CD4-positive, alpha-beta memory T cell (primary cell): ENCODE measurements around the gene ACAN. TPM values are rescaled to one million over a fixed set of nuclear protein-coding genes. Genes with fewer than 3 reads are reported as not detected.

Source experiments
- CTCF ChIA-PET: fragments of 350-600 bp; sonication (Branson Sonifier 250); formaldehyde crosslinking; loops from one replicate; lab custom pipeline; 2021; ENCODE audit warnings: inconsistent platforms; ENCODE audit not compliant: partially characterized antibody; lab: Charles Lee
- POLR2A ChIA-PET: fragments of 350-600 bp; sonication (Branson Sonifier 250); formaldehyde crosslinking; loops from one replicate; lab custom pipeline; 2021; ENCODE audit not compliant: partially characterized antibody; lab: Charles Lee
- DNase-seq, 5 donors: peaks; one replicate each; pipeline versions ENCODE4 v3.0.0 to v3.0.0-alpha.2; 2020 to 2022; ENCODE audit warnings: mixed read lengths in 1 of 5
- H3K27ac ChIP-seq: one replicate; pipeline ENCODE4 v1.7.0; 2013; ENCODE audit warnings: low read depth, low read length
- H3K27me3 ChIP-seq: 2 replicates; pipeline ENCODE4 v1.7.0; 2013; ENCODE audit warnings: mild to moderate bottlenecking, low read length, moderate library complexity; ENCODE audit not compliant: insufficient read depth
- H3K36me3 ChIP-seq: 2 replicates; pipeline ENCODE4 v1.7.0; 2013; ENCODE audit warnings: mild to moderate bottlenecking, low read length, moderate library complexity; ENCODE audit not compliant: insufficient read depth
- H3K4me1 ChIP-seq: 2 replicates; pipeline ENCODE4 v1.7.0; 2013; ENCODE audit warnings: mild to moderate bottlenecking, low read length, moderate library complexity; ENCODE audit not compliant: insufficient read depth
- H3K4me3 ChIP-seq, 2 donors: one replicate each; pipeline ENCODE4 v1.7.0; 2013; ENCODE audit warnings: low read length in 2 of 2, mild to moderate bottlenecking in 1 of 2
- H3K9me3 ChIP-seq, 2 donors: one replicate each; pipeline ENCODE4 v1.7.0; 2013; ENCODE audit warnings: low read length in 2 of 2, control low read depth in 1 of 2; ENCODE audit not compliant: control insufficient read depth in 1 of 2
- H3K27ac Mint-ChIP-seq, 7 donors: one replicate each; pipeline ENCODE4 v1.8.0; 2020 to 2021; ENCODE audit warnings: mixed read lengths in 7 of 7, mild to moderate bottlenecking in 6 of 7, inconsistent platforms in 3 of 7, moderate library complexity in 3 of 7
- H3K27me3 Mint-ChIP-seq, 2 donors: one replicate each; pipeline ENCODE4 v1.8.0; 2020 to 2021; ENCODE audit warnings: mixed read lengths in 2 of 2
- H3K36me3 Mint-ChIP-seq, 2 donors: one replicate each; pipeline ENCODE4 v1.8.0; 2020 to 2021; ENCODE audit warnings: mixed read lengths in 2 of 2, inconsistent platforms in 1 of 2, mild to moderate bottlenecking in 1 of 2
- H3K4me1 Mint-ChIP-seq, 4 donors: one replicate each; pipeline ENCODE4 v1.8.0; 2020 to 2021; ENCODE audit warnings: mixed read lengths in 4 of 4, mild to moderate bottlenecking in 1 of 4
- H3K4me3 Mint-ChIP-seq, 8 donors: one replicate each; pipeline ENCODE4 v1.8.0; 2020 to 2021; ENCODE audit warnings: mixed read lengths in 8 of 8, mild to moderate bottlenecking in 7 of 8, moderate library complexity in 6 of 8, inconsistent platforms in 3 of 8
- H3K9me3 Mint-ChIP-seq, 8 donors: one replicate each; pipeline ENCODE4 v1.8.0; 2020 to 2021; ENCODE audit warnings: mixed read lengths in 8 of 8, mild to moderate bottlenecking in 5 of 8, inconsistent platforms in 3 of 8, moderate library complexity in 1 of 8
- intact Hi-C: fragments of 100-400 bp; cut with micrococcal nuclease; formaldehyde crosslinking; loops from one replicate; pipeline ENCODE4 v1.15.1; 2023
- polyA plus RNA-seq, 2 donors: library from polyadenylated mRNA; unstranded; fragments of 300-500 nt; fragmentation: Illumina TruSeq; gene quantifications; one replicate each; pipeline ENCODE4 v1.2.3, GENCODE V29; 2021
- total RNA-seq, 2 experiments: library from RNA; stranded (reverse); gene quantifications; one replicate each; pipeline ENCODE4 v1.2.3, GENCODE V29; 2021

The ACAN gene
- total and polyA plus RNA-seq, 4 experiments from 2014 or later = 0.02 TPM; not detected in 3

DNA sequence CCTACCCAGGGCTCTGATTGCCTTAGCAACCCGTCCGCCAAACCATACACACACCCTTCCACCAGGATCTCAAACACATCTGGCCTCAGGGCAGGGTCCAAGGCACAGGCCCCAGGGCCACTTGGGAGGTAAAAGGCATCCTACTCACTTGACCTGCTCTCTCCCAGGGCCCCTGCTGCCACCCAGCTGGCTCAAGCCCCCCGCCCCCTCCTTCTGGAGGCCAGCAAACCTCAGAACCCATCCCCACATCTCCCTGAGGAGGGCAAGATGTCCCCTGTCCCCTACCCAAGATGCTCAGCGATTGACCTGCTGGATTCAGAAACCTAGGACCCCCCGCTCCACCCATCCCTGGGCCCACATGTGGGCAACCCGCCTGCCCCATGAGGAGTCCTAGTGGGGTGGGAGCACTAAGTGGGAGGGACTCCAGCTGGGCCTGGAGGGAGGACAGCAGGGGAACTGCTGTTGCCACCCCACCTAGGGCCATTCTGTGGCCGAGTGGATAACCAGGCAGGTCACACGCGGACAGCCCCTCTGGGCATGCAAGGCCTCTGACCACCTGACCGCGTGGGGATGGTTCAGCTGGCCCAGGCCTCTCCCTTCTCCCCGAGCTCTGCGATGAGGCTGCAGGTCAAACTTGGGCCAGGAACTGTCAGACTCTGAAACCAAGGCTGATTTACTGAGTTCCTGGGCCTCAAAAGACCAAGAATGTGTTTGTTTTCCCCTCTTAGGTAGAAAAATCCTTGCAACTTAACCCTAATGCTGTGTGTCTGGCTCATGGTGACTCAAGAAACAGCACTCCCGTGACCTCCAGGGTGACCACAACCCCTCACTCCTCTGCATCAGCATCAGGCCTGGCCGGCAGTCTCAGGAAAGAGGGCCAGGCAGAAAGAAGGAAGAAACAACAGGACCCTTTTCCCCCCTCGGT lies 105.7 kb downstream of the ACAN start:
- Histone ChIP-seq H3K9me3 (no peaks in the 10 kb centered on the region), H3K27me3 (no peaks in the 10 kb centered on the region), H3K36me3 (peaks cover 8% of the 10 kb centered on the region), H3K4me1 (peaks cover 32% of the 10 kb centered on the region), H3K27ac (no peak overlapping the region), H3K4me3 (no peak overlapping the region)
- H3K27ac Mint-ChIP-seq = peak overlapping the region in 4 of 7 donors; percentile 4 to 73 (median 46)
- ChIA-PET CTCF (interaction anchor here (1.1 to 7.1 kb wide), 3 partner anchors 15 to 110 kb away, joined by 4 to 171 read pairs (median 6); partner anchors contain the start of gene HAPLN3), POLR2A (interaction anchor here (1.1 kb wide), 1 partner anchor 181 kb away, joined by 4 read pairs; no protein-coding TSS in a partner anchor)
- DNase-seq = no peak
- intact Hi-C loops = no loop called here
- peaks cover 7 to 8% of the 10 kb centered on the region in 2 donors for H3K36me3 Mint-ChIP-seq
- H3K27me3 Mint-ChIP-seq = no peaks in the 10 kb centered on the region
- H3K4me1 Mint-ChIP-seq = peaks cover 27 to 63% (median 40%) of the 10 kb centered on the region in 4 donors
- no peaks in the 10 kb centered on the region for H3K9me3 Mint-ChIP-seq
- H3K4me3 Mint-ChIP-seq = no peak overlapping the region

DNA sequence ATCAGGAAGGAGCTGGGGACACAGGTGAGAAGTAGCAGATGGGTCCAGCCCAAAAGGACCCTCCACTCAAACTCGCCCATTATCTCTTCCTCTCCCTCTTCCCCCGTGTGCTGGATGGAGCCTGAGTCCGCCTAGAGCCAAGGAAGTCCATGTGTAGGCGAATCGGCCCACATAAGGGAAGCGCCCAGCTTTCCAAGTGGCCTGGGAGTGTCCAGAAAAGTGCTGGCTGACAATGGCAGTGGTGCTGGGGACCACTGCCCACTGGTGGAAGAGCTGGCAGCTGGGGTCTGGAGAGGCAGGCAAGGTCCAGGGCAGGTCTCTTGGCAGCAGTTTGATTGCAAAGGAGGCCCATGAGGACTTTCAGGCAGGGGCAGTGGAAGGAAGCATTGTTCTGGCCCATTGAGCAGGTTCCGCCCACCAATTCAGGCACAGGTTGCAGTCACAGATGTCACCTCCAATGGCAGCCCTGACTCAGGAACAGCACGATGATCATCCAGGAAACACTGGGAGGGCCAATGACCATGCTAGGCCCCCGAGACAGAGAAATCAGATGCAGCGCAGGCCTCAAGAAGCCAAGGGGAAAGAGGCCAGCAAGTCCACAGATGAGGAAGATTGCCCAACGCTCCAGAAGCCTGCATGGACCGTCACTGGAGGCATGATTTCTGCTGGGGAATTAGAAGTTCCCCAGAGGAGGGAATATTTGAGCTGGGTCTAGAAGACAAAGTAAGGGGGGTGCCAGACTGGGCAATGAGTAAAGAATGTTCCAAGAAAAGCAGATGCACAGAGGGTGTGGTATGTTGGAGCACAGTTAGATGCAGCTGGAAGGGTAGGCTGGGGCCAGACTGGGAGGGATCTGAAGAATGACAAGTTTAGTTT lies 107.0 kb downstream of the ACAN start:
- Mint-ChIP-seq H3K9me3 (no peaks in the 10 kb centered on the region), H3K27me3 (no peaks in the 10 kb centered on the region), H3K4me3 (peak overlapping the region in 7 of 8 donors; percentile 24 to 63 (median 30)), H3K27ac (peak overlapping the region in 5 of 7 donors; percentile 18 to 76 (median 60)), H3K36me3 (peaks cover 4 to 7% of the 10 kb centered on the region in 2 donors), H3K4me1 (peaks cover 15 to 51% (median 28%) of the 10 kb centered on the region in 4 donors)
- intact Hi-C loops = no loop called here
- no peak for DNase-seq
- ChIA-PET CTCF (interaction anchor here (1.8 kb wide), 1 partner anchor 108 kb away, joined by 5 read pairs; no protein-coding TSS in a partner anchor), POLR2A (no interaction called here)
- H3K9me3 ChIP-seq = no peaks in the 10 kb centered on the region
- H3K36me3 ChIP-seq = peaks cover 8% of the 10 kb centered on the region
- H3K4me3 ChIP-seq = no peak overlapping the region
- H3K27me3 ChIP-seq = no peaks in the 10 kb centered on the region
- H3K4me1 ChIP-seq = peaks cover 20% of the 10 kb centered on the region
- H3K27ac ChIP-seq = no peak overlapping the region

DNA sequence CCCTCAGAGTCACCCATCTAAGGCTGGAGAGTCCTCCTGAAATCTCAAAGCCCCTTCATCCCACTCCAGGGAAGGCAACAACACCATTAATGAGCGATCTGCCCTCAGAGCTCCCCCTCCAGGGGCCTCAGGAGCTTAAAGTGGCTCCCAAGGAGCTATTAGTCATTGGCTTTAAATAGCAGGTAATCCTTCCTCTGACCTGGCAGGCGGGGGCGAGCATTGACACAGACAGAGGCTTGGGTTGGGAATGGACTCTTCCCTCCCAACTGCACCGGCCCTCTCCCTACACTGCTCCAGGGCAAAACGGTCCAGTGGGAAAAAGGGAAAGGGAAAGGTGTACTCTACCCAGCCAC lies 108.5 kb downstream of the ACAN start:
- intact Hi-C loops = loop anchor here (2.0 kb wide), 1 partner anchor 17 kb away; the partner anchor contains the start of gene HAPLN3
- peaks cover 8% of the 10 kb centered on the region for H3K36me3 ChIP-seq
- Mint-ChIP-seq H3K27me3 (peaks cover 2 to 3% of the 10 kb centered on the region in 2 donors), H3K4me3 (peak overlapping the region in 7 of 8 donors; percentile 76 to 98 (median 95)), H3K4me1 (peaks cover 14 to 45% (median 23%) of the 10 kb centered on the region in 4 donors), H3K36me3 (peaks cover 4 to 7% of the 10 kb centered on the region in 2 donors), H3K9me3 (no peaks in the 10 kb centered on the region), H3K27ac (peak overlapping the region in 5 of 7 donors; percentile 25 to 88 (median 68))
- H3K9me3 ChIP-seq = no peaks in the 10 kb centered on the region
- no peaks in the 10 kb centered on the region for H3K27me3 ChIP-seq
- ChIA-PET CTCF (interaction anchor here (1.0 to 1.2 kb wide), 2 partner anchors 12 to 17 kb away, joined by 3 to 4 read pairs; no protein-coding TSS in a partner anchor), POLR2A (interaction anchor here (1.0 kb wide), 1 partner anchor 17 kb away, joined by 6 read pairs; the partner anchor contains the start of gene HAPLN3)
- peaks cover 13% of the 10 kb centered on the region for H3K4me1 ChIP-seq
- no peak overlapping the region for H3K4me3 ChIP-seq
- DNase-seq = no peak
- no peak overlapping the region for H3K27ac ChIP-seq

DNA sequence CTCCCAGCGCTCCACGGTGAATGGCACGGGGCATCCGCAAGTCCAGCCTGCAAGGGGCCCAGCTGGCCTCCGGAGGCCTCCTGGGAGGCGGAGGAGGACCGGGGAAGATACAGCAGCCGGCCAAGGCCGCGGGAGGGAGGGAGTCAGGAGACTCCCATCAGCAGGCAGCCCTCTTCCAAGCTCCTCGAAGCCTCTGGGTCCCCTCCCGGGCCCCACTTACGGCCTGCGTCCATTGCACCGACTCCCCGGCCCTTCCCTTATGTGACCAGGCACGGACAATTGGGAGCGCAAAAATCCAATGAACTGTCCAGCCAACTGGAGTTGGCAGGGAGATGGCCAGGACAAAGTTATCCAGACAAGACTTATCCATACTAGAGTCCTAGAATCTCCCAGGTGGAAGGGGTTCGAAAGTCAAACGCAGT lies 109.3 kb downstream of the ACAN start:
- Histone ChIP-seq H3K4me3 (peak overlapping the region; percentile 48 to 75), H3K27ac (peak overlapping the region; percentile 60), H3K36me3 (peaks cover 8% of the 10 kb centered on the region), H3K9me3 (no peaks in the 10 kb centered on the region), H3K4me1 (peaks cover 13% of the 10 kb centered on the region), H3K27me3 (no peaks in the 10 kb centered on the region)
- intact Hi-C loops = loop anchor here (2.0 kb wide), 1 partner anchor 18 kb away; the partner anchor contains the start of gene HAPLN3
- Mint-ChIP-seq H3K27me3 (peaks cover 2 to 4% of the 10 kb centered on the region in 2 donors), H3K4me1 (peaks cover 14 to 41% (median 23%) of the 10 kb centered on the region in 4 donors), H3K4me3 (peak overlapping the region; percentile 76 to 98 (median 95)), H3K9me3 (no peaks in the 10 kb centered on the region), H3K27ac (peak overlapping the region; percentile 22 to 88 (median 68)), H3K36me3 (peaks cover 4 to 7% of the 10 kb centered on the region in 2 donors)
- ChIA-PET CTCF (interaction anchor here (6.9 kb wide), 1 partner anchor 8 kb away, joined by 48 read pairs; no protein-coding TSS in a partner anchor), POLR2A (interaction anchor here (1.0 to 1.4 kb wide), 2 partner anchors 17 to 21 kb away, joined by 3 to 6 read pairs; partner anchors contain the start of gene HAPLN3)
- DNase-seq = no peak

DNA sequence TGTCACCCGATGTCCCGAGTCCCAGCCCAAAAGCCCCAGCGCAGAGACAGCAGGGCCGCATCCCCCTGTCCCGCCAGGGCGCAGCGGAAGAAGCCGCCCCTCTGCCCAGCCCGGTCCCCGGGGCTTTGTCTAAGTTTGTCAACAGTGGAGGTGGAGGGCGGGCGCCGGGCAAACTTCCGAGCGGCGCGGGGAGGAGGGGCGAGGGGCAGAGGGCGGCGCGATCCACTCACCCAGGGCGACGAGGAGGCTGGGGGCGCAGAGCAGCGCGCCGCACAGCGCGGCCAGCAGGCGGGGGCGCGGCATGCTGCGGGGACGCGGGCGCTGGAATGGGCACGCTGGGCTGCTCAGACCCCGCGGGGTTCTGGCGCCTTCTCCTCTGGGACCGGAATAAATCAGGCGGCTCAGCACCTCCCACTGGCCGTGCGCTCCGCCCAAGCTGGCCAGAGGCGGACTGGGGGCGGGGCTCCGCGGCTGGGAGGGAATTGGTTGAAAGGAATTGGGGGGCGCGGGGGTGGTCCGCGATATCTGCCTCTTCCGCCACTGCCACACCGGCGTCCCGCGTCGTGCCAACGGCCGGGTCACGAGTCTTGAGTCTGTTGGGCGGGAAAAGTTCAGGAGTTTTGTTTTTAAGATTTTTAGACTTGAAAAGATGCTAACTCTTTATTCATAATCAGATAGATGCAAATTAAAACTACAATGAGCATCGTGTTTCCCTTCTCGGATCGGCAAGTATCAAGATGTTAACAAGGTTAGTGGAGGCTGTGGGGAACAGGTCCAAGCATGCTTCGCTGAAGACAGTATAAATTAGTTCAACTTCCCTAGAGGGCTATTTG lies 110.0 kb downstream of the ACAN start, which contains the start of gene MFGE8:
Gene MFGE8, minus strand, starts transcription at position 363 of the 833 bp plus-strand sequence. Its CDS starts 60 bp downstream, at position 303.
- Mint-ChIP-seq H3K9me3 (no peaks in the 10 kb centered on the region), H3K4me1 (peaks cover 12 to 41% (median 22%) of the 10 kb centered on the region in 4 donors), H3K27me3 (peaks cover 2 to 6% of the 10 kb centered on the region in 2 donors), H3K36me3 (peaks cover 4 to 7% of the 10 kb centered on the region in 2 donors), H3K27ac (peak within 1 kb of the TSS; percentile 72 to 94 (median 88)), H3K4me3 (peak within 1 kb of the TSS; percentile 90 to 98 (median 95))
- peak; percentile 67 to 75 (median 71) for DNase-seq
- Histone ChIP-seq H3K27me3 (no peaks in the 10 kb centered on the region), H3K36me3 (peaks cover 8% of the 10 kb centered on the region), H3K4me3 (peak within 1 kb of the TSS; percentile 75 to 76), H3K27ac (peak within 1 kb of the TSS; percentile 60), H3K4me1 (peaks cover 13% of the 10 kb centered on the region), H3K9me3 (no peaks in the 10 kb centered on the region)
- CTCF ChIA-PET = interaction anchor here (6.9 kb wide), 1 partner anchor 9 kb away, joined by 48 read pairs; no protein-coding TSS in a partner anchor
- POLR2A ChIA-PET = interaction anchor here (0.6 to 1.4 kb wide), 3 partner anchors 8 to 22 kb away, joined by 3 to 4 read pairs (median 3); no protein-coding TSS in a partner anchor
- intact Hi-C loops = loop anchor here (1.0 to 2.0 kb wide), 2 partner anchors 9 to 18 kb away; partner anchors contain the start of gene HAPLN3
